ENCODE results near the gene CTXN1.

DNA sequence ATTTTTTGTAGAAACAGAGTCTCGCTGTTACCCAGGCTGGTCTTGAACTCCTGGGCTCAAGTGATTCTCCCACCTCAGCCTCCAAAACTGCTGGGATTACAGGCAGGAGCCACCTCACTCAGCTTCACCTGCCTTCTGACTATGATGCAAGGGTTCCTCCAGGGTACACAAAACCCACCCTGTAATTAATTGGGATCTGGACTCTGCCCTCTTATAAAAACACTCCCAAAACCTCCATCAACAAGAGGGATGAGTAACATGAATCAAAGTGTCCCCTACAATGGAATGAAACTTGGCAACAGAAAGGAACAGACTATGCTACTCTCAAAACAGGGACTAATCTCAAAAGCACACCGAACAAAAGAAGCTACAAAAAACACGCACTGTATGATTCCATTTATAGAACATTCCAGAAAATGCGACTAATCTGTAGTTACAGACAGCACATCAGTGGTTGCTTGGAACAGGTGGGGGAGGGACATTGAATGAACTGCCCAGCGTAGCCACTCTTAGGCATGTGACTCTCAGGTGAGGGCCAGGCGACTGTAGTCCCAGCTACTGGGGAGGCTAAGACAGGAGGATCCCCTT, 48.6 kb downstream of the CTXN1 start:
- TF ChIP-seq, protein P1, sequence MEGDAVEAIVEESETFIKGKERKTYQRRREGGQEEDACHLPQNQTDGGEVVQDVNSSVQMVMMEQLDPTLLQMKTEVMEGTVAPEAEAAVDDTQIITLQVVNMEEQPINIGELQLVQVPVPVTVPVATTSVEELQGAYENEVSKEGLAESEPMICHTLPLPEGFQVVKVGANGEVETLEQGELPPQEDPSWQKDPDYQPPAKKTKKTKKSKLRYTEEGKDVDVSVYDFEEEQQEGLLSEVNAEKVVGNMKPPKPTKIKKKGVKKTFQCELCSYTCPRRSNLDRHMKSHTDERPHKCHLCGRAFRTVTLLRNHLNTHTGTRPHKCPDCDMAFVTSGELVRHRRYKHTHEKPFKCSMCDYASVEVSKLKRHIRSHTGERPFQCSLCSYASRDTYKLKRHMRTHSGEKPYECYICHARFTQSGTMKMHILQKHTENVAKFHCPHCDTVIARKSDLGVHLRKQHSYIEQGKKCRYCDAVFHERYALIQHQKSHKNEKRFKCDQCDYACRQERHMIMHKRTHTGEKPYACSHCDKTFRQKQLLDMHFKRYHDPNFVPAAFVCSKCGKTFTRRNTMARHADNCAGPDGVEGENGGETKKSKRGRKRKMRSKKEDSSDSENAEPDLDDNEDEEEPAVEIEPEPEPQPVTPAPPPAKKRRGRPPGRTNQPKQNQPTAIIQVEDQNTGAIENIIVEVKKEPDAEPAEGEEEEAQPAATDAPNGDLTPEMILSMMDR (IDR thresholded peaks at IDR 0.05) = no peak
- TF ChIP-seq POLR2A (IDR thresholded peaks at IDR 0.05) (no peak), EP300 (IDR thresholded peaks at IDR 0.05) (no peak)
